Measurements from ENCODE around the gene PIGT. TPM values are rescaled to one million over a fixed set of nuclear protein-coding genes. Genes with fewer than 3 reads are reported as not detected.
A peak's percentile ranks its signal among the peaks of the same experiment; 100 is the strongest.

Gene PIGT
- total and polyA plus RNA-seq, 2 of the 4 experiments (the other 2 are of a cell fraction): 31.2 to 145 TPM

DNA sequence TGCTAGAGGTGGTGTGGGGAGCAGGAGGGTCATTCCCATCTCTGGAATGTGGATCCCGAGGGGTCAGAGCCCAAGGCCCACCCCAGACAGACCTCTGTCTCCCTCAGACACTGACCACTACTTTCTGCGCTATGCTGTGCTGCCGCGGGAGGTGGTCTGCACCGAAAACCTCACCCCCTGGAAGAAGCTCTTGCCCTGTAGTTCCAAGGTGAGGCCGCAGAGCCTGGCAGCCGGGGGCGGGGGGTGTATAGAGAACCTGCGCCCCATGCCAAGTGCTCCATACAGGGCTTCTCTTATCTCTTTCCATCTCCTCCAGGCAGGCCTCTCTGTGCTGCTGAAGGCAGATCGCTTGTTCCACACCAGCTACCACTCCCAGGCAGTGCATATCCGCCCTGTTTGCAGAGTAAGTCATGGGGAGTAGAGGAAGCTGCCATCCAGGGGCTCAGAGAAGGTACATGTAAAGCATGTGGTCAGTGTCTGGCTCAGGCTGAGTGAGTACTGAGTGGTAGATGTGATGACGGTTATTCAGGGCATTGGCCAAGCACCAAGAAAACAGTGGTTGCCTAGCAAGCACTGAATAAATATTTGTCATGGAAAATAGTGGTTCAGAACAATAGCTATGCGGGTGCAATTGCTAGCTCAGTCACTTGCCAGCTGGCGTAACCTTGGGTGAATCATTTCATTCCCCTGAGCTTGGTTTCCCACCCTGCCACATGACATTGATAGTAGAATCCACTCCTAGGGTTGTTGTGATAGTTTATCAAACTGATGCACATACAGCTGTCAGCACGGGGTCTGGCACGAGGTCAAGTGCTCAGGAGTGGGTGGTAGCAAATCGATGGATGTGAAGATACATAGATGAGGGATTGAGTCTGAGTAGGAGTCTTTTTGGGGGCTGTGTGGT lies 3.5 kb downstream of the PIGT start:
- no peak overlapping the region for H2AK9ac ChIP-seq (replicated peaks; ENCODE audit: low read depth, low read length, poor library complexity)
- no peak overlapping the region for H2BK120ac ChIP-seq (ENCODE audit: low read depth, low read length)
- no peak overlapping the region for H4K8ac ChIP-seq (ENCODE audit: low read depth in 2 of 2, low read length in 2 of 2)
- no peaks in the 10 kb centered on the region for H3K9me3 ChIP-seq (ENCODE audit: control insufficient read depth, insufficient read depth, low read length)
- no peak overlapping the region for H3K4me3 ChIP-seq (ENCODE audit: insufficient read depth, low read depth, low read length)
- dilution Hi-C loops (cut with HindIII; ENCODE audit: low sequenced_read_pairs, unreplicated experiment) (no loop called here), in situ Hi-C loops (cut with MboI; ENCODE audit: low sequenced_read_pairs) (loop anchor here (5.0 kb wide), 1 partner anchor 42 kb away; the partner anchor contains the start of gene TP53TG5), intact Hi-C loops (cut with micrococcal nuclease) (loop anchor here (5.0 kb wide), 1 partner anchor 57 kb away; the partner anchor contains the start of gene SYS1)
- no TSS peak for BruUV-seq (replicated peaks)
- H2BK5ac ChIP-seq (ENCODE audit: low read depth, low read length, poor library complexity, severe bottlenecking): no peak overlapping the region
- no peak overlapping the region; the same call in 1 of the 2 replicates for H2AK5ac ChIP-seq (ENCODE audit: low read depth, low read length)
- H3K79me1 ChIP-seq (ENCODE audit: low read depth in 1 of 2, low read length in 2 of 2): peaks cover 21 to 46% of the 10 kb centered on the region in 2 experiments
- H3K4me1 ChIP-seq (ENCODE audit: control insufficient read depth, insufficient read depth, low read length): peaks cover 9% of the 10 kb centered on the region; the same call in 1 of the 2 replicates
- no peak overlapping the region for H3K18ac ChIP-seq (ENCODE audit: low read depth, low read length)
- DNase-seq (peak; percentile 94), ATAC-seq (ENCODE audit: low read depth) (peak; percentile 37)
- H3K23ac ChIP-seq (ENCODE audit: low read depth, low read length): no peak overlapping the region
- no peak overlapping the region for H2BK15ac ChIP-seq (ENCODE audit: low read depth, low read length)
- no peaks in the 10 kb centered on the region for H3K27me3 ChIP-seq (ENCODE audit: control insufficient read depth, insufficient read depth, low read length)
- no peaks in the 10 kb centered on the region for H4K20me1 ChIP-seq (ENCODE audit: insufficient read depth, low read length)
- H3K9ac ChIP-seq (ENCODE audit: low read depth, low read length): no peak overlapping the region
- ChIA-PET POLR2A (ENCODE audit: unreplicated experiment) (interaction anchor here (0.6 kb wide), 1 partner anchor 72 kb away, joined by 6 read pairs; no protein-coding TSS in a partner anchor), CTCF (no interaction called here)
- H3K4ac ChIP-seq (ENCODE audit: low read depth, low read length): no peak overlapping the region
- WGBS, 2 experiments (ENCODE audit: extremely low coverage in 2 of 2, insufficient read length in 1 of 2): 44% methylated on average over 3 of the region's 17 CpGs; no CpG with 5 or more reads in 1 of the 2 experiments
- H2AFZ ChIP-seq (replicated peaks; ENCODE audit: low read length, poor library complexity): no peak overlapping the region
- H3K9me1 ChIP-seq (ENCODE audit: insufficient read depth, low read length): peaks cover 10% of the 10 kb centered on the region
- no peak overlapping the region for H3K14ac ChIP-seq (replicated peaks; ENCODE audit: low read depth, low read length)
- H4K5ac ChIP-seq (ENCODE audit: low read depth, low read length): no peak overlapping the region
- no peak overlapping the region for H3K56ac ChIP-seq (ENCODE audit: extremely low read depth, insufficient read depth, low read length)
- H3K27ac ChIP-seq (ENCODE audit: insufficient read depth, low read length): no peak overlapping the region
- H3K4me2 ChIP-seq (ENCODE audit: low read depth, low read length): no peak overlapping the region
- peaks cover 33% of the 10 kb centered on the region for H3K36me3 ChIP-seq (ENCODE audit: control insufficient read depth, insufficient read depth, low read length)
- peak; percentile 10; the same call in 1 of the 2 replicates for TF ChIP-seq MXI1 (IDR thresholded peaks at IDR 0.05; ENCODE audit: borderline replicate concordance, low read depth, low read length)
- no peak for TF ChIP-seq RFX5 (IDR thresholded peaks at IDR 0.05; ENCODE audit: low read depth, low read length)
- TF ChIP-seq CHD1 (IDR thresholded peaks at IDR 0.05; ENCODE audit: low read depth, low read length): no peak
- TF ChIP-seq MAZ (IDR thresholded peaks at IDR 0.05; ENCODE audit: borderline replicate concordance, low read depth, low read length): no peak
- TF ChIP-seq FOS (IDR thresholded peaks at IDR 0.05; ENCODE audit: low read depth, low read length): peak; percentile 36; the same call in 1 of the 2 replicates
- no peak for TF ChIP-seq MAFK (IDR thresholded peaks at IDR 0.05; ENCODE audit: low read depth, low read length)
- peak; percentile 61; the same call in 1 of the 2 replicates for TF ChIP-seq BHLHE40 (IDR thresholded peaks at IDR 0.05; ENCODE audit: low read depth, low read length)
- no peak for TF ChIP-seq SMC3 (IDR thresholded peaks at IDR 0.05; ENCODE audit: low read depth, low read length)
- peak; percentile 57 for TF ChIP-seq CEBPB (IDR thresholded peaks at IDR 0.05; ENCODE audit: low read depth, low read length)
- TF ChIP-seq, protein P1, sequence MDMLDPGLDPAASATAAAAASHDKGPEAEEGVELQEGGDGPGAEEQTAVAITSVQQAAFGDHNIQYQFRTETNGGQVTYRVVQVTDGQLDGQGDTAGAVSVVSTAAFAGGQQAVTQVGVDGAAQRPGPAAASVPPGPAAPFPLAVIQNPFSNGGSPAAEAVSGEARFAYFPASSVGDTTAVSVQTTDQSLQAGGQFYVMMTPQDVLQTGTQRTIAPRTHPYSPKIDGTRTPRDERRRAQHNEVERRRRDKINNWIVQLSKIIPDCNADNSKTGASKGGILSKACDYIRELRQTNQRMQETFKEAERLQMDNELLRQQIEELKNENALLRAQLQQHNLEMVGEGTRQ (IDR thresholded peaks at IDR 0.05; ENCODE audit: low read depth, low read length): peak; percentile 46
- no peak overlapping the region for H4K91ac ChIP-seq (ENCODE audit: insufficient read depth, low read depth, low read length)
- no peak overlapping the region for H2BK20ac ChIP-seq (ENCODE audit: low read depth, low read length)

All from IMR-90 (cell line).